Sigmoid colon (tissue), 4 donors: ENCODE data around the gene MYL4.

Experiments
- POLR2A ChIP-seq, 2 donors: fragments of 450-650 bp; IDR thresholded peaks; one replicate each; pipeline ENCODE4 v1.6.1; 2016; ENCODE audit warnings: antibody characterized with exemption in 2 of 2, mild to moderate bottlenecking in 2 of 2, moderate library complexity in 2 of 2
- POLR2AphosphoS5 ChIP-seq, 4 donors: sonication (generic); formaldehyde crosslinking; IDR thresholded peaks; one replicate each; pipeline ENCODE4 v1.6.1; 2017; ENCODE audit warnings: antibody characterized with exemption in 4 of 4
- TF ChIP-seq, protein P1 (sequence below), 4 experiments: fragments of 450-650 bp in 3 of 4; fragments of 200-600 bp in 1 of 4; IDR thresholded peaks; one replicate each; pipeline ENCODE4 v1.5.1; 2016 to 2019; ENCODE audit warnings: antibody characterized with exemption in 4 of 4, mild to moderate bottlenecking in 3 of 4, moderate library complexity in 2 of 4

- TF ChIP-seq POLR2A (IDR thresholded peaks at IDR 0.05) = no peak
- TF ChIP-seq, protein P1, sequence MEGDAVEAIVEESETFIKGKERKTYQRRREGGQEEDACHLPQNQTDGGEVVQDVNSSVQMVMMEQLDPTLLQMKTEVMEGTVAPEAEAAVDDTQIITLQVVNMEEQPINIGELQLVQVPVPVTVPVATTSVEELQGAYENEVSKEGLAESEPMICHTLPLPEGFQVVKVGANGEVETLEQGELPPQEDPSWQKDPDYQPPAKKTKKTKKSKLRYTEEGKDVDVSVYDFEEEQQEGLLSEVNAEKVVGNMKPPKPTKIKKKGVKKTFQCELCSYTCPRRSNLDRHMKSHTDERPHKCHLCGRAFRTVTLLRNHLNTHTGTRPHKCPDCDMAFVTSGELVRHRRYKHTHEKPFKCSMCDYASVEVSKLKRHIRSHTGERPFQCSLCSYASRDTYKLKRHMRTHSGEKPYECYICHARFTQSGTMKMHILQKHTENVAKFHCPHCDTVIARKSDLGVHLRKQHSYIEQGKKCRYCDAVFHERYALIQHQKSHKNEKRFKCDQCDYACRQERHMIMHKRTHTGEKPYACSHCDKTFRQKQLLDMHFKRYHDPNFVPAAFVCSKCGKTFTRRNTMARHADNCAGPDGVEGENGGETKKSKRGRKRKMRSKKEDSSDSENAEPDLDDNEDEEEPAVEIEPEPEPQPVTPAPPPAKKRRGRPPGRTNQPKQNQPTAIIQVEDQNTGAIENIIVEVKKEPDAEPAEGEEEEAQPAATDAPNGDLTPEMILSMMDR (IDR thresholded peaks at IDR 0.05) = no peak
- no peak for TF ChIP-seq POLR2AphosphoS5 (IDR thresholded peaks at IDR 0.05)
These were observed 12.0 kb downstream of the MYL4 start for GRCh38 chr17:47221154-47221553.
